Thymus (tissue), 11 donors: ENCODE data around the gene TMEM217. TPM values are rescaled to one million over a fixed set of nuclear protein-coding genes. Genes with fewer than 3 reads are reported as not detected.

ENCODE experiments used
- DNase-seq, 9 donors: peaks; one replicate each; pipeline ENCODE4 v3.0.0-alpha.2; 2013; ENCODE audit warnings: low spot score in 9 of 9, low read depth in 6 of 9, missing footprints in 1 of 9
- H3K27ac ChIP-seq, 2 donors: one replicate each; pipeline ENCODE4 v1.5.1; 2013; ENCODE audit warnings: control low read depth in 1 of 2, low read depth in 1 of 2, low read length in 1 of 2, mild to moderate bottlenecking in 1 of 2, moderate library complexity in 1 of 2
- H3K27me3 ChIP-seq, 2 donors: one replicate each; pipeline ENCODE4 v1.5.1; 2013; ENCODE audit warnings: low read length in 1 of 2; ENCODE audit not compliant: control insufficient read depth in 2 of 2, insufficient read depth in 1 of 2
- H3K36me3 ChIP-seq, 2 donors: one replicate each; pipeline ENCODE4 v1.5.1; 2013; ENCODE audit warnings: low read length in 1 of 2, mild to moderate bottlenecking in 1 of 2, moderate library complexity in 1 of 2; ENCODE audit not compliant: control insufficient read depth in 2 of 2, insufficient read depth in 2 of 2
- H3K4me1 ChIP-seq, 2 donors: one replicate each; pipeline ENCODE4 v1.5.1; 2013; ENCODE audit warnings: low read length in 2 of 2; ENCODE audit not compliant: control insufficient read depth in 2 of 2, insufficient read depth in 2 of 2
- H3K4me3 ChIP-seq, 2 donors: one replicate each; pipeline ENCODE4 v1.5.1; 2013; ENCODE audit warnings: low read length in 2 of 2, control low read depth in 1 of 2, mild to moderate bottlenecking in 1 of 2
- H3K9me3 ChIP-seq, 2 donors: one replicate each; pipeline ENCODE4 v1.5.1; 2013; ENCODE audit warnings: low read length in 1 of 2, mild to moderate bottlenecking in 1 of 2; ENCODE audit not compliant: control insufficient read depth in 2 of 2, insufficient read depth in 1 of 2
- WGBS: extraction: QIAGEN DNeasy Blood & Tissue Kit; methylation state at CpG from one replicate; pipeline ENCODE4 v1.1.7; 2013; 5-methylcytosine and 5-hydroxymethylcytosine counted together
- polyA plus RNA-seq: library from polyadenylated mRNA; stranded (reverse); fragments of 200-250 nt; gene quantifications from one replicate; pipeline ENCODE4 v1.2.3, GENCODE V29; 2013
- total RNA-seq: library from RNA; stranded (reverse); fragments of 120-200 nt; gene quantifications from one replicate; pipeline ENCODE4 v1.2.4, GENCODE V29; 2013
- donor health status: healthy.

TMEM217 gene
- total and polyA plus RNA-seq, 2 donors = 2.4 to 4.0 TPM

DNA sequence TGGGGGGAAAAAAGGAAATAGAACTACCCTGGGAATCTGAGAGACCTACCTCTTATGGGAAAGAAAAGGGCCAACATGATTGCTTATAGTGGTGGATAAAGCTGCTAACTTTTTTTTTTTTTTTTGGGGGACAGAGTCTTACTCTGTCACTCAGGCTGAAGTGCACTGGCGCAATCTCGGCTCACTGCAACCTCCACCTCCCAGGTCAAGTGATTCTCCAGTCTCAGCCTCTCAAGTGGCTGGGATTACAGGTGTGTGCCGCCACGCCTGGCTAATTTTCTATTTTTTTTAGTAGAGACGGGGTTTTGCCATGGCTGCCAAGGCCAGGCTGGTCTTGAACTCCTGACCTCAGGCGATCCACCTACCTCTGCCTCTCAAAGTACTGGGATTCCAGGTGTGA lies 39.9 kb downstream of the TMEM217 start:
- no peak overlapping the region for H3K4me3 ChIP-seq
- 97% methylated on average over 6 of the region's 6 CpGs for WGBS
- no peak for DNase-seq
- H3K36me3 ChIP-seq = no peaks in the 10 kb centered on the region
- H3K27ac ChIP-seq = no peak overlapping the region
- H3K4me1 ChIP-seq = peaks cover 0 to 11% of the 10 kb centered on the region in 2 donors
- H3K27me3 ChIP-seq = no peaks in the 10 kb centered on the region
- H3K9me3 ChIP-seq = no peaks in the 10 kb centered on the region

DNA sequence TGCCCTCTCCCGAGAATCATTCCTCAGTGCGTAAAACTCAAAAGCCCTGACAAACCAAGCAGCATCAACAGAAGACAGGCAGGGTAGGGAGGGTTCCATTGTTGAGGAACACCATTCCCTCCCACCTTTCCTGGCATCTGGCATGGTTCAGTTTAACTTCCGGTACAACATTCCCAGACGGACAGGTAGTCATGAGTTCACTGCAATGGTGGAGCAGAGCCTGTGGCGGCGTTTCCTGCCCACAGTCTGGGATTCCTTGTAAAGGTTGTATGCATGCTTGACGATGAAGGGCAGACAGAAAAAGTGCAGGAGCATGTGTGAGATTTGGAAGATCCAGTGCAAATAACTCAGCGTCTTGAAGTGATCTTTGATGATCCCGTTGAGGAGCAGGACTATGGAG lies 45.7 kb downstream of the TMEM217 start:
- Histone ChIP-seq H3K27me3 (no peaks in the 10 kb centered on the region), H3K4me1 (peaks cover 0 to 28% of the 10 kb centered on the region in 2 donors), H3K9me3 (no peaks in the 10 kb centered on the region), H3K36me3 (no peaks in the 10 kb centered on the region), H3K4me3 (no peak overlapping the region), H3K27ac (no peak overlapping the region)
- no peak for DNase-seq
- 96% methylated on average over 9 of the region's 9 CpGs for WGBS

DNA sequence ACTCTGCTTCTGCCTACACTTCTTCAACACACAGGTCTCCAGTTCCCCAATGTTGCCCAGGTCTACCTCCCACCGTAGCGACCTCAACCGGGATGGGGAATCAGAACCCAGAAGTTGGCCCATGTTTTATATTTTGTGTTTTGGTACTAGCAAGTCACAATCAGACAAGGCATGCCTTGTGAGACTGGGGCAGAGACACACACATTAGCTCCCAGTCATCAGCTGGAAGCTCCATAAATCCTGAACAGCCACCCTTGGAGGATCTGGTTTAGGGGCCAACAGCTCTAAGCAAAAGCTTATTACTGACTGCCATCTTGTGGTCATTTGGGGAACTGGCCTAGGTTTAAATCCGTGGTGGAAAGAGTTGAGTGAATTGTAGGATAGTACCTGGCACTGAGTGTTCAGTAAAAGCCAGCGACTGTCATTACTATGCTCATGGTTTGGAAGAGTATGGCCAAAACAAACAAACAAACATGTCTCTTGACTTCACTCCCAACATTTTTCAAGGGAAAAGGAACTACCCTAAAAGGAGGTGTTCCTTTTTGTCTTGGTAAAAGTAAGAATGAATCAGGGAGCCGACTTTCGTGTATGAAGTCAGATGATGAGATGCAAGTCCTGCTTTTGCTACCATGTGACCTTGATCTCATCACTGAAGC lies 47.5 kb downstream of the TMEM217 start:
- no peaks in the 10 kb centered on the region for H3K9me3 ChIP-seq
- H3K4me1 ChIP-seq = peaks cover 0 to 44% of the 10 kb centered on the region in 2 donors
- DNase-seq = peak; percentile 58 to 94 (median 88)
- H3K36me3 ChIP-seq = no peaks in the 10 kb centered on the region
- WGBS = 72% methylated on average over 7 of the region's 7 CpGs
- no peaks in the 10 kb centered on the region for H3K27me3 ChIP-seq
- H3K4me3 ChIP-seq = no peak overlapping the region
- H3K27ac ChIP-seq = no peak overlapping the region

DNA sequence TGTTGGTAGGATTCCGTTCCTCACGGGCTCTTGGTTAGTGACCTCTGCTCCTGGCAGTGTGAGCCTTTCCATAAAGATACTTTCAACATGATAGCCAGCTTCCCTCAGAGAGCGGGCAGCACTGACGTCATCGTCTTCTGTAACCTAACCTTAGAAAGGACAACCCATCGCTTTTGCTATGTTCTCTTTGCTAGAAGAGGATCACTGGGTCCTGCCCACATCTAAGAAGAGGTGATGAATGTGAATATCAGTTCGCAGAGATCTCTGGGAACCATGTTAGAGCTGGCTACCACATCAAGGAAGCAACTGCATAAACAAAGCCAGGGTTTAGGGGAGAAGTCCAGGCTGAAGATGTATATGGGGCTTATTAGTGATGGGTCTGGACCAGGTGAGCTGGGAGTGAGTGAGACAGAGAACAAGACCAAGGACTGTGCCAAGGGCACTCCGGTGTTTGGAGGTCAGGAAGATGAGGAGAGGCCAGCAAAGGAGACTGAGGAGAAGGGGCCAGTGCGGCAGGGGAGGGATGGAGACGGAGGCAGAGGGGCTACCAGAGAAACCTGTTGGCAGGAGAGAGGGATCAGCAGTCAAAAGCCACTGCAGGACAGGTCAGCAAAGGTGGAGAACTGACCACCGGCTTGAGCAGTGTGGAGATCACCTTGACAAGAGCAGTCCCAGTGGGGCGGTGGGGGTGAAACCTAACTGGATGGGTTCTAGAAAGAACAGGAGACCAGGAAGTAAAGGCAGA lies 48.3 kb downstream of the TMEM217 start:
- Histone ChIP-seq H3K4me3 (no peak overlapping the region), H3K9me3 (no peaks in the 10 kb centered on the region), H3K4me1 (peaks cover 0 to 49% of the 10 kb centered on the region in 2 donors), H3K27ac (no peak overlapping the region), H3K36me3 (no peaks in the 10 kb centered on the region), H3K27me3 (no peaks in the 10 kb centered on the region)
- WGBS = 84% methylated on average over 12 of the region's 12 CpGs
- peak in 1 of 9 donors; percentile 49 for DNase-seq

DNA sequence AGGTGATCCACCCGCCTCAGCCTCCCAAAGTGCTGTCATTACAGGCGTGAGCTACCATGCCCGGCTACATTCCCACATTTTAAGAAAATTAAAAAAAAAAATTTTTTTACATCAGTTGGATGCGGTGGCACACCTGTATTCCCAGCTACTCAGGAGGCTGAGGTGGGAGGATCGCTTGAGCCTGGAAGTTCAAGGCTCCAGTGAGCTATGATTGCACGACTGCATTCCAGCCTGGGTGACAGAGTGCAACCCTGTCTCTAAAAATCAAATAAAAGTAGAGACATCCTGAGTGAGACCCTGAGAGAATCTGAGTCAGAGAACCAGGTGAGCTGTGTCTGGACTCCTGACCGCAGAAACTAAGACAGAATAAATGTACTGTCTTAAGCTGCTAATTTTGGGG lies 49.2 kb downstream of the TMEM217 start:
- H3K27ac ChIP-seq = no peak overlapping the region
- H3K9me3 ChIP-seq = no peaks in the 10 kb centered on the region
- peaks cover 0 to 49% of the 10 kb centered on the region in 2 donors for H3K4me1 ChIP-seq
- H3K36me3 ChIP-seq = no peaks in the 10 kb centered on the region
- 98% methylated on average over 7 of the region's 7 CpGs for WGBS
- H3K4me3 ChIP-seq = no peak overlapping the region
- no peaks in the 10 kb centered on the region for H3K27me3 ChIP-seq
- no peak for DNase-seq

DNA sequence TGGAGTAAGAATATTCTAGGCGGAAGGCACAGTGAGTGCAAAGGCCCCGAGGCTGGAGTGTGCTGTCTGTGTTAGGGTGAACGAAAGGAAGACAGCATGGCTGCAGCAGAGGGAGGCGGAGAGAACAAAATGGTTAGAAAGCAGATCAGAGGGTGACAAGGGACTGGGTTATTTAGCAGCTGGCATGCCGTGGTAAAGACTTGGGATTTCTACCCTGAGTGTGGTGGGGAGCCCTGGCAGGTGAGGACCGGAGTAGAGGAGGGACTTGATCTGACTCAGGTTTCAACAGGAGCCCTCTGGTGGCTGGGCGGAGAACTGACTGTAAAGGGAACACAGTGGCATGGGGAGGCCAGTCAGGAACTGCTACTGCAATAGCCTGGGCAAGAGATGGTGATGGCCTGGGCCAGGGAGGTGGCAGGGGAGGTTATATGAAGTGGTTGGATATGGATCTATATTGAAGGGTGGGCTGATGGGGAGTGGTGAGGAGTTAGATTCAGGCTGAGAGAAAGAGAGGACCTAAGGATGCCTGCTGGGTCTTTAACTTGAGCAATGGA lies 50.0 kb downstream of the TMEM217 start:
- Histone ChIP-seq H3K27me3 (no peaks in the 10 kb centered on the region), H3K4me3 (no peak overlapping the region), H3K36me3 (no peaks in the 10 kb centered on the region), H3K27ac (peak overlapping the region in 1 of 2 donors; percentile 32), H3K9me3 (no peaks in the 10 kb centered on the region), H3K4me1 (peaks cover 0 to 49% of the 10 kb centered on the region in 2 donors)
- DNase-seq = peak; percentile 59 to 91 (median 80)
- WGBS = 46% methylated on average over 7 of the region's 7 CpGs

DNA sequence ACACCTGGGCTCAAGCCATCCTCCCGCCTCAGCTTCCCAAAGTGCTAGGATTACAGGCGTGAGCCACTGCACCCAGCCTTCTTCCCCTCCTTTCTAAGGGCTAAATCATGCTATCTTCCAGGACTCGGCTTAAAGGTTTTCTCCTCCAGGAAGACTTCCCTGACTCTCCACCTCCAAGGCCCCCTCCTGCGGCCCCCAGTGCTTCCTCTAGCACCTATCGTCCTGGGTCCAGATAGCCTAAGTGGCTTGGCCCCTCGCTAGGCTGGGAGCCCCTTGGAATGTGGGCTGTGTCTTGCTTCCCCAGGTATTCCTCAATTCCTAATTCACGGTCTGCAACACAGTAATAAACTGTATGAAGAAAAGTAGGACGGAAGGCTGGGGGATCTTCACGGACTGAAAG lies 51.3 kb downstream of the TMEM217 start:
- H3K27me3 ChIP-seq = no peaks in the 10 kb centered on the region
- no peaks in the 10 kb centered on the region for H3K36me3 ChIP-seq
- no peak overlapping the region for H3K27ac ChIP-seq
- DNase-seq = no peak
- WGBS = 97% methylated on average over 9 of the region's 9 CpGs
- H3K4me3 ChIP-seq = no peak overlapping the region
- H3K9me3 ChIP-seq = no peaks in the 10 kb centered on the region
- H3K4me1 ChIP-seq = peaks cover 0 to 55% of the 10 kb centered on the region in 2 donors

DNA sequence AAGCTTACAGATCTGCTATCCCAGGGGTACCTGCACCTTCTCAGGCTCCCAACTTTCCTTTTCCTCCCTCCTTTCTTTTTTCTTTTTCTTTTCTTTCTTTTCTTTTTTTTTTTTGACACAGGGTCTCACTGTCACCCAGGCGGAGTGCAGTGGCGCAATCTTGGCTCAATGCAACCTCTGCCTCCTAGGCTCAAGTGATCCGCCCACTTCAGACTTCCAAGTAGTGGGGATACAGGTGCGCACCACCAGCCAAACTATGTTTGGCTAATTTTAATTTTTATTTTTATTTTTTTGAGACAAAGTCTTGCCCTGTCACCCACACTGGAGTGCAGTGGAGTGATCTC lies 52.0 kb downstream of the TMEM217 start:
- Histone ChIP-seq H3K27me3 (no peaks in the 10 kb centered on the region), H3K9me3 (no peaks in the 10 kb centered on the region), H3K4me1 (peaks cover 0 to 56% of the 10 kb centered on the region in 2 donors), H3K27ac (no peak overlapping the region), H3K36me3 (no peaks in the 10 kb centered on the region), H3K4me3 (no peak overlapping the region)
- WGBS = 91% methylated on average over 4 of the region's 4 CpGs
- DNase-seq = no peak
